NT2/D1 (cell line): ENCODE measurements around the gene ZC3H4.
A peak's percentile ranks its signal among the peaks of the same experiment; 100 is the strongest.
"Not testable (repeated sequence)": the region's sequence is repeated elsewhere in the genome, so short reads cannot be mapped to it uniquely, and the experiment has no call there.

Source experiments
- DNase-seq: peaks from one replicate; pipeline ENCODE4 v3.0.0-alpha.2; 2011; ENCODE audit warnings: low read depth, low spot score
- H3K27me3 ChIP-seq: 2 replicates; pipeline ENCODE4 v1.6.0; 2011; ENCODE audit warnings: mild to moderate bottlenecking; ENCODE audit not compliant: insufficient read length, insufficient read depth
- H3K36me3 ChIP-seq: 2 replicates; pipeline ENCODE4 v1.6.1; 2011; ENCODE audit warnings: mild to moderate bottlenecking, low read length, mixed read lengths; ENCODE audit not compliant: insufficient read depth, insufficient read length
- H3K4me1 ChIP-seq: 2 replicates; pipeline ENCODE4 v1.5.1; 2011; ENCODE audit not compliant: insufficient read depth, insufficient read length
- H3K4me3 ChIP-seq: 2 replicates; pipeline ENCODE4 v1.5.1; 2011; ENCODE audit warnings: low read depth; ENCODE audit not compliant: insufficient read length
- H3K9ac ChIP-seq: 2 replicates; pipeline ENCODE4 v1.6.0; 2011; ENCODE audit warnings: low read depth; ENCODE audit not compliant: insufficient read length
- H3K9me3 ChIP-seq: 2 replicates; pipeline ENCODE4 v1.5.1; 2011; ENCODE audit warnings: mild to moderate bottlenecking, low read length; ENCODE audit not compliant: insufficient read depth
- SUZ12 ChIP-seq: IDR thresholded peaks from 2 replicates; pipeline ENCODE4 v1.6.1; 2011; ENCODE audit not compliant: insufficient read length, insufficient read depth; ENCODE audit errors: extremely low read depth
- YY1 ChIP-seq: IDR thresholded peaks from 2 replicates; pipeline ENCODE4 v1.6.1; 2011; ENCODE audit not compliant: insufficient read length, insufficient read depth
- ZNF274 ChIP-seq: IDR thresholded peaks from 2 replicates; pipeline ENCODE4 v1.6.1; 2011; ENCODE audit warnings: mild to moderate bottlenecking, low read depth, low read length

The ZC3H4 gene

GRCh38 chr19:47143322-47144073, 29.9 kb upstream of the ZC3H4 start:
- Histone ChIP-seq H3K4me1 (no peaks in the 10 kb centered on the region), H3K9me3 (no peaks in the 10 kb centered on the region), H3K9ac (no peak overlapping the region), H3K27me3 (no peaks in the 10 kb centered on the region), H3K36me3 (peaks cover 59% of the 10 kb centered on the region), H3K4me3 (no peak overlapping the region)
- TF ChIP-seq ZNF274 = no peak
- no peak for TF ChIP-seq SUZ12
- TF ChIP-seq YY1 = no peak
- no peak for DNase-seq

DNA sequence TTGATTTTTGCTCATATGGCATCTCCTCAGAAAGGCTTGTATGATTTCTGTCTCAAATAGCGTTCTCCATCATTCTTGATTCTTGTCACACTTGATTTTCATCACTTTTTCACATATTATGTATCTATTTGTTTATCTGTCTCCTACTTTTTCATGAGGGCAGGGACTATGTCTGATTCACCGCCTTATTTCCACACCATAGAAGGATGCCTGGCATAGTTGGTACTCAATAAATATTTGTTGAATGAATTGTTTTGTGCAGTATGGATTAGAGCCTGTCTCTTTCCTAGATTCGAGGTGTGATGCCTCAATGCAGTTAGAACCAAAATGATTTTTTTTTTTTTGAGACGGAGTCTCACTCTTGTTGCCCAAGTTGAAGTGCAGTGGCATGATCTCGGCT, 29.2 kb upstream of the ZC3H4 start:
- Histone ChIP-seq H3K9ac (no peak overlapping the region), H3K4me1 (peaks cover 3% of the 10 kb centered on the region), H3K36me3 (peaks cover 56% of the 10 kb centered on the region), H3K4me3 (no peak overlapping the region), H3K27me3 (no peaks in the 10 kb centered on the region), H3K9me3 (no peaks in the 10 kb centered on the region)
- TF ChIP-seq YY1 = no peak
- no peak for TF ChIP-seq SUZ12
- TF ChIP-seq ZNF274 = no peak
- DNase-seq = no peak

DNA sequence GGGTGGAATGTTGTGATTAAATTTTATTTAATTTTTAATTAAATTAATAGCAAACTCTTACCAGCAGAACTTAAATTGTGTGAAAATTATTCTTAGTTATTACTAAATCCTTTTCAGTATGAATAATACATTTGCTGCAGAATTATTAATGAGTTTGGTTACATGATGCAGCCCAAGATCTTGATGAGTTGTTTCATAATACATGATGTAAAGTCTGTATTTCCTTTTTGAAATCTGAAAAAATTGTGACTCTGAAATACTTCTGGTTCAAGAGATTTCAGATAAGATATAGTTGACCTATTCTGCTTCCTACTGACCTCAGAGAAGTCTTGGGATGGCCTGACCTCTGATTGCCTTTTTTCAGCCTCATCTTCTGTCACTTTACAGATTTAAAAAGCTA, 28.1 kb upstream of the ZC3H4 start:
- TF ChIP-seq ZNF274 = no peak
- no peak for TF ChIP-seq SUZ12
- no peak for TF ChIP-seq YY1
- no peak overlapping the region for H3K4me3 ChIP-seq
- no peaks in the 10 kb centered on the region for H3K9me3 ChIP-seq
- H3K27me3 ChIP-seq = no peaks in the 10 kb centered on the region
- H3K4me1 ChIP-seq = peaks cover 5% of the 10 kb centered on the region
- no peak overlapping the region for H3K9ac ChIP-seq
- peaks cover 52% of the 10 kb centered on the region for H3K36me3 ChIP-seq
- DNase-seq = no peak

DNA sequence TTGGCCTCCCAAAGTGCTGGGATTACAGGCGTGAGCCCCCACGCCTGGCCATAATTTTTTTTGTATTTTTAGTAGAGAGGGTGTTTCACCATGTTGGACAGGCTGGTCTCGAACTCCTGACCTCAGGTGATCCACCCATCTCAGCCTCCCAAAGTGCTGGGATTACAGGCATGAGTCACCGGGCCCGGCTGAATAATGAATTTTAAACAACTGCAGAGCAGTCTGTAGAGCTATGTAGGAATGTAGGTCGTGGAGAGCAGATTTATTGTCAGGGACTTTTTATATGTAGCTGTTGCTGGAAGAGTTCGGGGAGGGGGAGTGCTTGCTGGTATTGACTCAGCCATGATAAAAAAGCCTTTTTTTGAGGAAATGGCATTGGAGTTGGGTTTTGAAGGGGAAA, 27.7 kb upstream of the ZC3H4 start:
- H3K9me3 ChIP-seq, H3K4me3 ChIP-seq, DNase-seq, H3K4me1 ChIP-seq, H3K27me3 ChIP-seq, H3K9ac ChIP-seq: not testable (repeated sequence)
- H3K36me3 ChIP-seq = peaks cover 48% of the 10 kb centered on the region

GRCh38 chr19:47135156-47135555, 21.6 kb upstream of the ZC3H4 start:
- H3K36me3 ChIP-seq = peaks cover 33% of the 10 kb centered on the region

GRCh38 chr19:47134545-47134944, 21.0 kb upstream of the ZC3H4 start:
- H3K9ac ChIP-seq = peak overlapping the region; percentile 12
- H3K4me3 ChIP-seq = no peak overlapping the region
- peaks cover 3% of the 10 kb centered on the region; the same call in 1 of the 2 replicates for H3K9me3 ChIP-seq
- H3K36me3 ChIP-seq = peaks cover 33% of the 10 kb centered on the region
- DNase-seq = no peak
- H3K4me1 ChIP-seq = peaks cover 9% of the 10 kb centered on the region
- no peaks in the 10 kb centered on the region for H3K27me3 ChIP-seq
- TF ChIP-seq ZNF274 (no peak), YY1 (no peak), SUZ12 (no peak)

More at GRCh38 chr19:47135156-47135555, 21.6 kb upstream of the ZC3H4 start:
- peaks cover 6% of the 10 kb centered on the region for H3K4me1 ChIP-seq
- H3K27me3 ChIP-seq = no peaks in the 10 kb centered on the region
- no peak overlapping the region for H3K9ac ChIP-seq
- H3K4me3 ChIP-seq = no peak overlapping the region
- TF ChIP-seq SUZ12 = no peak
- no peak for TF ChIP-seq YY1
- TF ChIP-seq ZNF274 = no peak
- H3K9me3 ChIP-seq = peaks cover 1% of the 10 kb centered on the region; the same call in 1 of the 2 replicates
- DNase-seq = no peak

DNA sequence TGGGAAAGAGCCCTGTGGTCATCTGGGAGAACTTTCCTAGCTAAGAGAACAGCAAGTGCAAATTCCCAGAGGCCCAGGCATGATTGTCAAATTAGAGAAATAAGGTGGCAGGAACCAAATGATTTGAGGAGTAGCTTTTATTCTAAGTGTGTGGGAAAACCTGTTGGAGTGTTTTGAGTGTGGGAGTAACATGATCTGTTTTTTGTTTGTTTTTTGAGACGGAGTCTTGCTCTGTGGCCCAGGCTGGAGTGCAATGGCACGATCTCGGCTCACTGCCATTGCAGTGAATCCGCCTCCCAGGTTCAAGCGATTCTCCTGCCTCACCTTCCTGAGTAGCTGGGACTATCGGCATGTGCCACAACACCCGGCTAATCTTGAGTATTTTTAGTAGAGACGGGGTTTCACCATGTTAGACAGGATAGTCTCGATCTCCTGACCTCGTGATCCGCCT, 19.5 kb upstream of the ZC3H4 start:
- no peak overlapping the region for H3K9ac ChIP-seq
- TF ChIP-seq YY1 = no peak
- TF ChIP-seq ZNF274 = no peak
- no peak for TF ChIP-seq SUZ12
- no peak for DNase-seq
- peaks cover 24% of the 10 kb centered on the region for H3K36me3 ChIP-seq
- H3K9me3 ChIP-seq = peaks cover 3% of the 10 kb centered on the region; the same call in 1 of the 2 replicates
- peak overlapping the region; percentile 98 for H3K4me3 ChIP-seq
- peaks cover 6% of the 10 kb centered on the region for H3K4me1 ChIP-seq
- H3K27me3 ChIP-seq = no peaks in the 10 kb centered on the region
